Mammary epithelial cell (primary cell): Measurements from ENCODE around the gene DVL3.

ENCODE experiments used
- EZH2 ChIP-seq: IDR thresholded peaks from 2 replicates; pipeline ENCODE4 v1.6.1; 2012; ENCODE audit warnings: low read length, inconsistent platforms, borderline replicate concordance
- TF ChIP-seq, protein P1 (sequence below), 2 donors: IDR thresholded peaks in 1 of 2; conservative IDR thresholded peaks in 1 of 2; 2 replicates each; pipeline ENCODE4 v1.5.1; 2011 to 2012; ENCODE audit warnings: inconsistent platforms in 2 of 2, low read length in 2 of 2, mild to moderate bottlenecking in 2 of 2, control low read depth in 1 of 2, low read depth in 1 of 2; ENCODE audit not compliant: insufficient read depth in 1 of 2; ENCODE audit errors: extremely low read depth in 1 of 2

DNA sequence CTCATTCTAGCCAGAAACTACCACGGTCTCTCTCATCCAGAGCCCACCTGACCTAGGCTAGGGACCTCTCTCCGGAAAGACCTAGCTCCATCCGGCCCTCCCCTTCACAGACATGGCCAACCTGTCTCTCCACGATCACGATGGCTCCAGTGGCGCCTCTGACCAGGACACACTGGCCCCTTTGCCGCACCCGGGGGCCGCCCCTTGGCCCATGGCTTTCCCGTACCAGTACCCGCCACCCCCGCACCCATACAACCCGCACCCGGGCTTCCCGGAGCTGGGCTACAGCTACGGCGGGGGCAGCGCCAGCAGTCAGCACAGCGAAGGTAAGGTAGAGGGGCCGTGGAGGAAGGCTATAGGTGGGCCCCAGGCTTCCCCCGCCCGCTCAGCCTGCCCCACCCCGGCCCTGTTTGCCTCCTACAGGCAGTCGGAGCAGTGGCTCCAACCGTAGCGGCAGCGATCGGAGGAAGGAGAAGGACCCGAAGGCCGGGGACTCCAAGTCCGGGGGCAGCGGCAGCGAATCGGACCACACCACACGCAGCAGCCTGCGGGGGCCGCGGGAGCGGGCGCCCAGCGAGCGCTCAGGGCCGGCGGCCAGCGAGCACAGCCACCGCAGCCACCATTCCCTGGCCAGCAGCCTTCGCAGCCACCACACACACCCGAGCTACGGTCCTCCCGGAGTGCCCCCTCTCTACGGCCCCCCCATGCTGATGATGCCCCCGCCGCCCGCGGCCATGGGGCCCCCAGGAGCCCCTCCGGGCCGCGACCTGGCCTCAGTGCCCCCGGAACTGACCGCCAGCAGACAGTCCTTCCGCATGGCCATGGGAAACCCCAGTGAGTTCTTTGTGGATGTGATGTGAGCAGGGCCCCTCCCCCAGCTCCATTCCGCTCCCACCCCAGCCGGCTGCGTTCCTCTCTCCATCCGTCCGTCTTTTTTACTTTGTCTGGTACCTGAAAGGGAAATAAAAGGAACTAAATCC, 15.0 kb downstream of the DVL3 start:
- no peak for TF ChIP-seq EZH2
- TF ChIP-seq, protein P1, sequence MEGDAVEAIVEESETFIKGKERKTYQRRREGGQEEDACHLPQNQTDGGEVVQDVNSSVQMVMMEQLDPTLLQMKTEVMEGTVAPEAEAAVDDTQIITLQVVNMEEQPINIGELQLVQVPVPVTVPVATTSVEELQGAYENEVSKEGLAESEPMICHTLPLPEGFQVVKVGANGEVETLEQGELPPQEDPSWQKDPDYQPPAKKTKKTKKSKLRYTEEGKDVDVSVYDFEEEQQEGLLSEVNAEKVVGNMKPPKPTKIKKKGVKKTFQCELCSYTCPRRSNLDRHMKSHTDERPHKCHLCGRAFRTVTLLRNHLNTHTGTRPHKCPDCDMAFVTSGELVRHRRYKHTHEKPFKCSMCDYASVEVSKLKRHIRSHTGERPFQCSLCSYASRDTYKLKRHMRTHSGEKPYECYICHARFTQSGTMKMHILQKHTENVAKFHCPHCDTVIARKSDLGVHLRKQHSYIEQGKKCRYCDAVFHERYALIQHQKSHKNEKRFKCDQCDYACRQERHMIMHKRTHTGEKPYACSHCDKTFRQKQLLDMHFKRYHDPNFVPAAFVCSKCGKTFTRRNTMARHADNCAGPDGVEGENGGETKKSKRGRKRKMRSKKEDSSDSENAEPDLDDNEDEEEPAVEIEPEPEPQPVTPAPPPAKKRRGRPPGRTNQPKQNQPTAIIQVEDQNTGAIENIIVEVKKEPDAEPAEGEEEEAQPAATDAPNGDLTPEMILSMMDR (conservative IDR thresholded peaks at IDR 0.05 in 1 of 2, IDR thresholded peaks at IDR 0.05 in 1 of 2; ENCODE audit: extremely low read depth in 1 of 2, insufficient read depth in 1 of 2, low read depth in 1 of 2, low read length in 2 of 2): no peak
